Esophagus muscularis mucosa (tissue), 4 donors: Measurements from ENCODE around the gene DCTD. TPM values are rescaled to one million over a fixed set of nuclear protein-coding genes. Genes with fewer than 3 reads are reported as not detected.

Source experiments
- DNase-seq: peaks from one replicate; pipeline ENCODE4 v3.0.0-alpha.2; 2017; ENCODE audit errors: extremely low spot score
- H3K27ac ChIP-seq, 4 donors: fragments of 200-600 bp; sonication (generic); replicated peaks in 1 of 4; 1 replicate in 3 of 4; 2 replicates in 1 of 4; pipeline ENCODE4 v1.5.1; 2016 to 2019; ENCODE audit warnings: mild to moderate bottlenecking in 1 of 4
- H3K27me3 ChIP-seq, 4 donors: fragments of 200-600 bp; sonication (generic); one replicate each; pipeline versions ENCODE4 v1.5.1 to v1.6.0; 2016 to 2019
- H3K36me3 ChIP-seq, 4 donors: fragments of 200-600 bp; sonication (generic); one replicate each; pipeline ENCODE4 v1.5.1; 2016 to 2019
- H3K4me1 ChIP-seq, 4 donors: fragments of 200-600 bp; sonication (generic); one replicate each; pipeline ENCODE4 v1.5.1; 2016 to 2019
- H3K4me3 ChIP-seq, 4 donors: fragments of 200-600 bp; sonication (generic); 1 replicate in 2 of 4; 2 replicates in 2 of 4; pipeline ENCODE4 v1.5.1; 2016 to 2019; ENCODE audit warnings: mild to moderate bottlenecking in 4 of 4, moderate library complexity in 1 of 4
- H3K9me3 ChIP-seq, 4 donors: fragments of 200-600 bp; sonication (generic); 1 replicate in 3 of 4; 2 replicates in 1 of 4; pipeline ENCODE4 v1.5.1; 2016 to 2019
- CTCF ChIP-seq, 3 experiments: fragments of 200-600 bp in 2 of 3; fragments of 450-650 bp in 1 of 3; sonication (generic) in 2 of 3; IDR thresholded peaks; one replicate each; pipeline ENCODE4 v1.5.1; 2017 to 2019; ENCODE audit warnings: antibody characterized with exemption in 3 of 3, mild to moderate bottlenecking in 2 of 3, moderate library complexity in 1 of 3
- EP300 ChIP-seq: sonication (generic); formaldehyde crosslinking; IDR thresholded peaks from one replicate; pipeline ENCODE4 v1.6.1; 2017; ENCODE audit warnings: antibody characterized with exemption
- POLR2A ChIP-seq: fragments of 450-650 bp; IDR thresholded peaks from one replicate; pipeline ENCODE4 v1.6.1; 2017; ENCODE audit warnings: antibody characterized with exemption, moderate library complexity, mild to moderate bottlenecking, low read depth
- POLR2AphosphoS5 ChIP-seq, 2 donors: sonication (generic); formaldehyde crosslinking; IDR thresholded peaks; one replicate each; pipeline ENCODE4 v1.6.1; 2017; ENCODE audit warnings: antibody characterized with exemption in 2 of 2
- WGBS: methylation state at CpG from one replicate; pipeline ENCODE4 v1.1.5; 2018; 5-methylcytosine and 5-hydroxymethylcytosine counted together
- intact Hi-C: fragments of 100-400 bp; cut with DNase I; formaldehyde crosslinking; loops from one replicate; pipeline ENCODE4 v1.15.1; 2023
- total RNA-seq, 4 donors: library from RNA; depleted of rRNA; stranded (reverse); fragments of >200 nt; gene quantifications; one replicate each; pipeline versions ENCODE4 v1.1.0 to v1.2.1, GENCODE V29; 2016

Gene DCTD
- total RNA-seq, 4 donors from 2014 or later, result 33.6 to 55.3 (median 48.7) TPM

DNA sequence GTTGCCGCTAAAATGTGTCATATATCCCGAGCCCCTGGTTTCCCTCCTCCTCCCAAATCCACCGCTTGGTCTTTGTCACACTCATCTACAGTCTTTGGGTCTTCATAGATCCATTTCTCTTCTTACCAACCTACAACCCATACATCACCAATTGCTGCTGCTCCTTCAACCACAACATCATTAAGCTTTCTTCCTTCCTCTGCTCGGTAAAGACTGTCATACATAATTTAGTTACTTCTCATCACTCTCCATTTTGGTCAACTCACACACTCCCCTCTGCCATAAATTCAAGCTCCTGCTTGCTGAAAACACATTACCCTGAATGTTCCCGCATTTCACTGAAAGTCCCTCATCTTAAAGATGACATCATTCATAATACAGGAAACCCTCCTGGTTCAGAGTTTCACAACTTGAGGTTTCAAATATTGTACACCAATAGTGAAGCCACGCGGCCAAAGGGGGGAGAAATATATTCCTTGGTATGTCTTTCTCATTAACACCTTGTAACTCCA, 1.7 kb upstream of the DCTD start:
- Histone ChIP-seq H3K4me1 (peaks cover 9 to 42% (median 37%) of the 10 kb centered on the region in 4 donors), H3K9me3 (no peaks in the 10 kb centered on the region), H3K27me3 (no peaks in the 10 kb centered on the region), H3K27ac (peak overlapping the region in 2 of 4 donors; percentile 91 to 97), H3K4me3 (no peak overlapping the region), H3K36me3 (peaks cover 8 to 15% (median 14%) of the 10 kb centered on the region in 4 donors)
- intact Hi-C loops, result no loop called here
- DNase-seq, result no peak
- TF ChIP-seq POLR2A (no peak), POLR2AphosphoS5 (IDR thresholded peaks at IDR 0.05) (no peak), EP300 (no peak), CTCF (IDR thresholded peaks at IDR 0.05) (no peak)
- WGBS, result 86% methylated on average over 7 of the region's 7 CpGs

DNA sequence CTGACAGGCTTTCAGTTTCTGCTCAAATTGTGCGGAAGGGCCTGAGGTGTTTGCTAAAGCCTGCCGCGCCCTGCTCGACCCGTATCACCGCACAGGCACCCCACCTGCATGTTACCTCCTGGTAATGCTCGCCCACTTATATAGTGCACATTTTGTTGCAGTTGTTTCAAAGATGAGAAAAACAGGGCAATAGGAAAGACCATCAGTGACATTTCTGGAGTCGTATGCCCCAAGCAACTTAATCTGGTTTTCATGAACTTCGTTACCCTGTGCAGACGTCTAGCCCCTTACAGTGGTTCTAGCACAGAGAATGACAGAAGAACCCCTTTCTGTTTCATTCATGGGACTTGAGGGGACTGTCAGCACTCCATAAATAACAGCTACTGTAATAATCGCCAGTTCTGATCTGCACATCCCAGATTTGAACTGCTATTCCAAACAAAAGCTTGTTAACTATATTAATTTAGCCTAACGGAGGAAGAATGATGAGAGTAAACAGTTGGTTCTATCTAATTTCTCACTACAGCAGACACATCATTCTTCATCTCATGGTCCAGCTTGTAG, 940 bp upstream of the DCTD start:
- H3K9me3 ChIP-seq, result no peaks in the 10 kb centered on the region
- TF ChIP-seq EP300 (no peak), CTCF (IDR thresholded peaks at IDR 0.05) (no peak), POLR2AphosphoS5 (IDR thresholded peaks at IDR 0.05) (no peak), POLR2A (no peak)
- H3K27ac ChIP-seq, result peak overlapping the region; percentile 88 to 97 (median 94)
- 23% methylated on average over 11 of the region's 12 CpGs for WGBS
- no peak for DNase-seq
- H3K27me3 ChIP-seq, result no peaks in the 10 kb centered on the region
- H3K4me3 ChIP-seq, result peak overlapping the region; percentile 69 to 97 (median 89)
- H3K4me1 ChIP-seq, result peaks cover 9 to 37% (median 30%) of the 10 kb centered on the region in 4 donors
- peaks cover 15 to 23% (median 20%) of the 10 kb centered on the region in 4 donors for H3K36me3 ChIP-seq
- intact Hi-C loops, result no loop called here

GRCh38 chr4:182916483-182917181, 554 bp downstream of the DCTD start:
- H3K9me3 ChIP-seq, result no peaks in the 10 kb centered on the region
- peaks cover 15 to 37% (median 30%) of the 10 kb centered on the region in 4 donors for H3K36me3 ChIP-seq
- peaks cover 9 to 28% (median 22%) of the 10 kb centered on the region in 4 donors for H3K4me1 ChIP-seq
- H3K27me3 ChIP-seq, result no peaks in the 10 kb centered on the region
- TF ChIP-seq POLR2A, result no peak
- peak overlapping the region; percentile 88 to 97 (median 94) for H3K27ac ChIP-seq
- WGBS, result 33% methylated on average over 6 of the region's 38 CpGs
- intact Hi-C loops, result no loop called here
- no peak for DNase-seq
- H3K4me3 ChIP-seq, result peak overlapping the region; percentile 69 to 97 (median 89)

GRCh38 chr4:182914357-182914756, 2.8 kb downstream of the DCTD start:
- DNase-seq, result no peak
- Histone ChIP-seq H3K36me3 (peaks cover 15 to 59% (median 42%) of the 10 kb centered on the region in 4 donors), H3K27me3 (no peaks in the 10 kb centered on the region), H3K27ac (no peak overlapping the region), H3K4me3 (no peak overlapping the region), H3K4me1 (peaks cover 9 to 28% (median 22%) of the 10 kb centered on the region in 4 donors), H3K9me3 (no peaks in the 10 kb centered on the region)
- intact Hi-C loops, result no loop called here
- TF ChIP-seq POLR2A, result no peak
- WGBS, result 87% methylated on average over 4 of the region's 5 CpGs

- Histone ChIP-seq H3K4me3 (no peak overlapping the region), H3K9me3 (no peaks in the 10 kb centered on the region), H3K4me1 (peaks cover 9 to 24% (median 19%) of the 10 kb centered on the region in 4 donors), H3K27ac (no peak overlapping the region), H3K27me3 (no peaks in the 10 kb centered on the region), H3K36me3 (peaks cover 15 to 64% (median 43%) of the 10 kb centered on the region in 4 donors)
- intact Hi-C loops, result no loop called here
- 95% methylated on average over 2 of the region's 2 CpGs for whole genome bisulfite sequencing
- DNase-seq, result no peak
- TF ChIP-seq POLR2AphosphoS5 (IDR thresholded peaks at IDR 0.05) (no peak), CTCF (IDR thresholded peaks at IDR 0.05) (no peak), EP300 (no peak)
Observed at GRCh38 chr4:182913621-182914020, 3.6 kb downstream of the DCTD start.
